A549 (cell line): ENCODE data around the gene MLX. TPM values are rescaled to one million over a fixed set of nuclear protein-coding genes. Genes with fewer than 3 reads are reported as not detected.
"Not testable (repeated sequence)": the region's sequence is repeated elsewhere in the genome, so short reads cannot be mapped to it uniquely, and the experiment has no call there.

Experiments
- ATAC-seq, 2 experiments: fragments of 200-7000 bp in 1 of 2; fragments of >200 bp in 1 of 2; cut with Nextera tagmentation in 1 of 2; cut with Tn5 transposase in 1 of 2; 3 replicates each; pipeline versions ENCODE4 v1.8.0 to v1.9.1; 2018 to 2020; ENCODE audit warnings: mild to moderate bottlenecking in 1 of 2, moderate library complexity in 1 of 2
- CTCF ChIA-PET: fragments of 300-600 bp; sonication (Branson Sonifier 250); formaldehyde crosslinking; extraction: SDS; loops from one replicate; lab custom pipeline; 2021; ENCODE audit warnings: antibody characterized with exemption, inconsistent platforms; lab: Yijun Ruan, JAX
- POLR2A ChIA-PET: fragments of 350-600 bp; formaldehyde crosslinking; extraction: SDS; loops from one replicate; lab custom pipeline; 2021; ENCODE audit warnings: antibody characterized with exemption, inconsistent platforms; lab: Yijun Ruan, JAX
- DNase-seq, 2 experiments: peaks; one replicate each; pipeline versions ENCODE4 v3.0.0 to v3.0.0-alpha.2; 2011 to 2016; ENCODE audit warnings: low read depth in 1 of 2, low spot score in 1 of 2
- FAIRE-seq: peaks from 2 replicates; lab custom pipeline; 2011; peaks lifted over from hg19 to GRCh38; lab: Jason Lieb, UNC
- H3K27ac ChIP-seq, 2 experiments: fragments of >200 bp; sonication (Bioruptor Twin); formaldehyde crosslinking; 3 replicates each; pipeline ENCODE4 v1.5.1; 2016 to 2017
- H3K4me1 ChIP-seq: fragments of >200 bp; sonication (Bioruptor Twin); formaldehyde crosslinking; 3 replicates; pipeline ENCODE4 v1.6.1; 2016
- H3K4me2 ChIP-seq: fragments of >200 bp; sonication (Bioruptor Twin); formaldehyde crosslinking; 3 replicates; pipeline ENCODE4 v1.6.1; 2016
- H3K4me3 ChIP-seq: fragments of >200 bp; sonication (Bioruptor Twin); formaldehyde crosslinking; 3 replicates; pipeline ENCODE4 v1.5.1; 2016
- H3K9me3 ChIP-seq: fragments of >200 bp; sonication (Bioruptor Twin); formaldehyde crosslinking; 3 replicates; pipeline ENCODE4 v1.6.1; 2016
- BCL3 ChIP-seq: fragments of >200 bp; sonication (Bioruptor Twin); formaldehyde crosslinking; IDR thresholded peaks from 3 replicates; pipeline ENCODE4 v1.6.1; 2016
- BHLHE40 ChIP-seq: IDR thresholded peaks from 2 replicates; pipeline ENCODE4 v1.6.1; 2012; ENCODE audit warnings: low read depth, low read length, inconsistent platforms
- CBX2 ChIP-seq: fragments of 200-600 bp; sonication (generic); IDR thresholded peaks from 2 replicates; pipeline ENCODE4 v1.6.1; 2016; ENCODE audit warnings: low read depth, mild to moderate bottlenecking, borderline replicate concordance
- CEBPB ChIP-seq, 2 experiments: fragments of >200 bp in 1 of 2; sonication (Bioruptor Twin) in 1 of 2; formaldehyde crosslinking in 1 of 2; IDR thresholded peaks; 2 replicates each; pipeline ENCODE4 v1.6.1; 2012 to 2016
- CHD2 ChIP-seq: fragments of 150-350 bp; IDR thresholded peaks from 2 replicates; pipeline ENCODE4 v1.6.1; 2014; ENCODE audit warnings: low read length; ENCODE audit not compliant: partially characterized antibody
- HES2 ChIP-seq: fragments of >200 bp; sonication (Bioruptor Twin); formaldehyde crosslinking; IDR thresholded peaks from 2 replicates; pipeline ENCODE4 v1.6.1; 2016
- JUN ChIP-seq, 2 experiments: fragments of >200 bp; sonication (Bioruptor Twin); formaldehyde crosslinking; IDR thresholded peaks; 2 replicates in 1 of 2; 3 replicates in 1 of 2; pipeline ENCODE4 v1.6.1; 2016 to 2017
- MAX ChIP-seq: IDR thresholded peaks from 2 replicates; pipeline ENCODE4 v1.6.1; 2012
- MAZ ChIP-seq: fragments of 150-350 bp; IDR thresholded peaks from 2 replicates; pipeline ENCODE4 v1.6.1; 2014; ENCODE audit warnings: antibody characterized with exemption, low read depth, low read length, borderline replicate concordance
- PHF8 ChIP-seq: fragments of 200-600 bp; sonication (generic); IDR thresholded peaks from 2 replicates; pipeline ENCODE4 v1.6.1; 2016; ENCODE audit warnings: low read depth, mild to moderate bottlenecking, antibody characterized with exemption, moderate library complexity, borderline replicate concordance
- POLR2A ChIP-seq: IDR thresholded peaks from 2 replicates; pipeline ENCODE4 v1.6.1; 2012; ENCODE audit warnings: mild to moderate bottlenecking, low read length
- RAD21 ChIP-seq, 2 experiments: fragments of >200 bp in 1 of 2; sonication (Bioruptor Twin) in 1 of 2; formaldehyde crosslinking in 1 of 2; IDR thresholded peaks in 1 of 2; conservative IDR thresholded peaks in 1 of 2; 2 replicates in 1 of 2; 3 replicates in 1 of 2; pipeline ENCODE4 v1.6.1; 2012 to 2018; ENCODE audit warnings: inconsistent platforms in 1 of 2
- RARB ChIP-seq: fragments of 250-450 bp; sonication (Bioruptor Pico); IDR thresholded peaks from 2 replicates; pipeline ENCODE4 v1.8.0; 2021; ENCODE audit warnings: mild to moderate bottlenecking, moderate library complexity
- RFX5 ChIP-seq: fragments of 450-650 bp; IDR thresholded peaks from 2 replicates; pipeline ENCODE4 v1.7.1; 2014; ENCODE audit warnings: antibody characterized with exemption, mild to moderate bottlenecking, moderate library complexity
- RNF2 ChIP-seq: fragments of 200-600 bp; sonication (generic); IDR thresholded peaks from 2 replicates; pipeline ENCODE4 v1.6.1; 2016; ENCODE audit warnings: low read depth, mild to moderate bottlenecking, antibody characterized with exemption, moderate library complexity, borderline replicate concordance
- SMC3 ChIP-seq: fragments of >200 bp; sonication (Bioruptor Twin); formaldehyde crosslinking; IDR thresholded peaks from 3 replicates; pipeline ENCODE4 v1.6.1; 2018; ENCODE audit warnings: inconsistent platforms
- TFCP2L1 ChIP-seq: fragments of 250-450 bp; sonication (Bioruptor Pico); IDR thresholded peaks from 2 replicates; pipeline ENCODE4 v1.5.0; 2021; ENCODE audit warnings: mild to moderate bottlenecking
- WGBS: methylation state at CpG from one replicate; pipeline ENCODE4 v1.1.6; 2017; ENCODE audit errors: missing lambda C conversion rate; 5-methylcytosine and 5-hydroxymethylcytosine counted together
- polyA plus RNA-seq, 4 experiments: library from polyadenylated mRNA; depleted of rRNA in 3 of 4; stranded (reverse); fragments of >200 nt; fragmentation: RNase III in 1 of 4; extraction: RNeasy Plus Mini Kit Qiagen cat#74134 plus additional on column Dnase treatment in 1 of 4; gene quantifications; 2 replicates in 3 of 4; 3 replicates in 1 of 4; pipeline ENCODE4 v1.2.3, GENCODE V29; 2011 to 2017
- TF ChIP-seq, protein P1 (sequence below): fragments of >200 bp; sonication (Bioruptor Twin); formaldehyde crosslinking; IDR thresholded peaks from 3 replicates; pipeline ENCODE4 v1.5.1; 2016
- TF ChIP-seq, protein P2 (sequence below): fragments of 250-450 bp; sonication (Bioruptor Pico); IDR thresholded peaks from 2 replicates; pipeline ENCODE4 v1.5.0; 2021; ENCODE audit warnings: mild to moderate bottlenecking, moderate library complexity, borderline replicate concordance

MLX gene
- polyA plus RNA-seq, 2 of the 4 experiments (the other 2 are of a cell fraction): 46.3 to 48.0 TPM

DNA sequence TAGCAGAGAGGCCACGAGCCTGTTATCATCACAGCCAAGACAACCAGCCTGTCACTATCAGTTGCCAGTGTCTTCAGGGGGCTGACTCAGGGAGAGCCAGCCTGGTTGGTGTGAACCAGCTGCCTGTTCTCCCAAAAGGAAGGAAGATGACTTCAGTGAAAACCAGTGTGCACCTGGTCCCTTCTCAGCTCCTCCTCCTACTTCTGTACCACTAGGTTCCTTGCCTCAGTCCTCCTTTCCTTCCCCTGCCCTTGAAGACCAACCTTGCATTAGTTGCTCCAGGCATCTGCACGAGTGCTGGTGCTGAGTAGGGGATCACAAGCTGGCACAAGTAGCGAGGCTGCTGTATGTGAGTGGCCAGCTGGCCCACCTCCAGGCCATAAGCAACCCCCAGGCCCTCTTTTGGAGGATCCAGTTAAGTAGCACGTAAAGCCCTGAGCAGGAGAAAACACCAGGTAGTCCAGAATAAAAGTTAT, 51.1 kb downstream of the MLX start:
- Histone ChIP-seq H3K27ac (no peak overlapping the region), H3K9me3 (no peaks in the 10 kb centered on the region), H3K4me2 (no peak overlapping the region), H3K4me3 (no peak overlapping the region), H3K4me1 (peaks cover 13% of the 10 kb centered on the region)
- DNase-seq: no peak
- TF ChIP-seq CEBPB (IDR thresholded peaks at IDR 0.05) (no peak), RNF2 (no peak)
- WGBS: 57% methylated on average over 4 of the region's 4 CpGs
- FAIRE-seq: no peak
- ChIA-PET POLR2A (interaction anchor here (0.8 to 1.5 kb wide), 7 partner anchors 9 to 206 kb away, joined by 3 to 21 read pairs (median 4); partner anchors contain the start of genes BECN1, RETREG3, TUBG1 and TUBG2), CTCF (interaction anchor here (0.6 to 7.7 kb wide), 29 partner anchors 9 to 396 kb away, joined by 3 to 75 read pairs (median 6); partner anchors contain the start of genes CCR10, PLEKHH3, PSMC3IP and RAMP2)
- ATAC-seq: peak; percentile 19 to 28; a peak in 5 of 6 replicates

DNA sequence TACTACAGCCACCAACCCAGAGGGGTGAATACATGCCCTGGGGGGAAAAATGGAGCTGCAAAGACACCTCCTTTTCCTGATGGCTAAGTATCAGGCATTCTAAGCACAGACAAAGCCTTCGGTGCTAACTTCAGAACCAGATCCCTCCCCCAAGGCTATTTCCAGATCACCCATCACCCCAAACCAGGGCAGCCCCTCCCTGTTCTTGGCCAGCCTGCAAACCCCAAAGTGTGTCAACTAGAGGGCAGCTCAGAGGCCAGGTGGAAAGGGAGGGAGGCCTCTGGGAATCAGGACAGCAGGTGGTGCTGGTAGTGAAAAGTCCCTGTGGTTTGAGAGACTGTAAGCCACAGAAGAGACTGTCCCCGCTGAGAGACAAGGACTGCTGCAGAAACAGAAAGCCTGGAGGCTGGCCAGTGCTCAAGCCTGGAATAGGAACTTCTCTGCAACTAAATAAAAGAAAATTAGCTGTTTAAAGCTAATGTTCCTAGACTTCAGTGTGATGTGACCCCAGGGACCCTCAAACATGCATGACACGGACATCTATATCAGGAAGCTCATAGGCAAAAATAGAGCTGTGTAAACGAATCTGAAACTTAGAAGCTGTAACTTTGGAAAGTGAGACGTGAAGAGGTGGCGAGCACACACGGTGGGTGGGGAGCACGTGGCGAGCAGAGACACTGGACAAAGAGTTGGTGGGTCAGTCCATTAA, 51.7 kb downstream of the MLX start:
- H3K27ac ChIP-seq: no peak overlapping the region
- POLR2A ChIA-PET: interaction anchor here (0.8 to 1.5 kb wide), 7 partner anchors 9 to 206 kb away, joined by 3 to 21 read pairs (median 4); partner anchors contain the start of genes BECN1, RETREG3, TUBG1 and TUBG2
- no peak for TF ChIP-seq MAZ
- no peak for TF ChIP-seq BCL3
- TF ChIP-seq CEBPB (IDR thresholded peaks at IDR 0.05): no peak
- TF ChIP-seq PHF8: no peak
- peak; percentile 41; the same call in 1 of the 2 replicates for TF ChIP-seq MAX
- TF ChIP-seq RFX5: no peak
- no peak for TF ChIP-seq CHD2
- no peak for TF ChIP-seq CBX2
- TF ChIP-seq, protein P1, sequence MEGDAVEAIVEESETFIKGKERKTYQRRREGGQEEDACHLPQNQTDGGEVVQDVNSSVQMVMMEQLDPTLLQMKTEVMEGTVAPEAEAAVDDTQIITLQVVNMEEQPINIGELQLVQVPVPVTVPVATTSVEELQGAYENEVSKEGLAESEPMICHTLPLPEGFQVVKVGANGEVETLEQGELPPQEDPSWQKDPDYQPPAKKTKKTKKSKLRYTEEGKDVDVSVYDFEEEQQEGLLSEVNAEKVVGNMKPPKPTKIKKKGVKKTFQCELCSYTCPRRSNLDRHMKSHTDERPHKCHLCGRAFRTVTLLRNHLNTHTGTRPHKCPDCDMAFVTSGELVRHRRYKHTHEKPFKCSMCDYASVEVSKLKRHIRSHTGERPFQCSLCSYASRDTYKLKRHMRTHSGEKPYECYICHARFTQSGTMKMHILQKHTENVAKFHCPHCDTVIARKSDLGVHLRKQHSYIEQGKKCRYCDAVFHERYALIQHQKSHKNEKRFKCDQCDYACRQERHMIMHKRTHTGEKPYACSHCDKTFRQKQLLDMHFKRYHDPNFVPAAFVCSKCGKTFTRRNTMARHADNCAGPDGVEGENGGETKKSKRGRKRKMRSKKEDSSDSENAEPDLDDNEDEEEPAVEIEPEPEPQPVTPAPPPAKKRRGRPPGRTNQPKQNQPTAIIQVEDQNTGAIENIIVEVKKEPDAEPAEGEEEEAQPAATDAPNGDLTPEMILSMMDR: peak; percentile 41
- TF ChIP-seq RAD21 (conservative IDR thresholded peaks at IDR 0.05 in 1 of 2, IDR thresholded peaks at IDR 0.05 in 1 of 2): peak; percentile 54 to 64
- peak in 1 of 2 experiments; percentile 19; a peak in 1 of 5 replicates for TF ChIP-seq JUN (IDR thresholded peaks at IDR 0.05)
- no peak for TF ChIP-seq POLR2A
- no peak for TF ChIP-seq BHLHE40
- no peak for TF ChIP-seq TFCP2L1 (CRISPR knock-in tag)
- TF ChIP-seq SMC3: peak; percentile 58
- TF ChIP-seq HES2: no peak
- TF ChIP-seq, protein P2, sequence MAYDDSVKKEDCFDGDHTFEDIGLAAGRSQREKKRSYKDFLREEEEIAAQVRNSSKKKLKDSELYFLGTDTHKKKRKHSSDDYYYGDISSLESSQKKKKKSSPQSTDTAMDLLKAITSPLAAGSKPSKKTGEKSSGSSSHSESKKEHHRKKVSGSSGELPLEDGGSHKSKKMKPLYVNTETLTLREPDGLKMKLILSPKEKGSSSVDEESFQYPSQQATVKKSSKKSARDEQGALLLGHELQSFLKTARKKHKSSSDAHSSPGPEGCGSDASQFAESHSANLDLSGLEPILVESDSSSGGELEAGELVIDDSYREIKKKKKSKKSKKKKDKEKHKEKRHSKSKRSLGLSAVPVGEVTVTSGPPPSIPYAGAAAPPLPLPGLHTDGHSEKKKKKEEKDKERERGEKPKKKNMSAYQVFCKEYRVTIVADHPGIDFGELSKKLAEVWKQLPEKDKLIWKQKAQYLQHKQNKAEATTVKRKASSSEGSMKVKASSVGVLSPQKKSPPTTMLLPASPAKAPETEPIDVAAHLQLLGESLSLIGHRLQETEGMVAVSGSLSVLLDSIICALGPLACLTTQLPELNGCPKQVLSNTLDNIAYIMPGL: no peak
- TF ChIP-seq RARB (CRISPR knock-in tag): no peak
- TF ChIP-seq, all 56 proteins: peak for 5
- FAIRE-seq: no peak
- peaks cover 16% of the 10 kb centered on the region for H3K4me1 ChIP-seq
- H3K4me2 ChIP-seq: no peak overlapping the region
- H3K9me3 ChIP-seq: no peaks in the 10 kb centered on the region
- ATAC-seq: peak; percentile 83 to 85
- 70% methylated on average over 9 of the region's 9 CpGs for WGBS
- peak; percentile 58 to 65 for DNase-seq
- no peak overlapping the region for H3K4me3 ChIP-seq
- CTCF ChIA-PET: interaction anchor here (0.6 to 7.7 kb wide), 27 partner anchors 10 to 396 kb away, joined by 3 to 75 read pairs (median 6); partner anchors contain the start of genes CCR10, PLEKHH3, PSMC3IP and RAMP2

GRCh38 chr17:42621987-42622386, 55.1 kb downstream of the MLX start:
- H3K4me2 ChIP-seq, POLR2A ChIA-PET, H3K4me3 ChIP-seq, ATAC-seq, H3K9me3 ChIP-seq, FAIRE-seq, H3K27ac ChIP-seq, DNase-seq: not testable (repeated sequence)
- peaks cover 27% of the 10 kb centered on the region for H3K4me1 ChIP-seq
- WGBS: 83% methylated on average over 3 of the region's 3 CpGs
- CTCF ChIA-PET: interaction anchor here (1.2 to 4.3 kb wide), 5 partner anchors 40 to 142 kb away, joined by 3 to 25 read pairs (median 7); partner anchors contain the start of gene PSMC3IP
